Measurements from ENCODE around the gene TMEM79. TPM values are rescaled to one million over a fixed set of nuclear protein-coding genes. Genes with fewer than 3 reads are reported as not detected.
A peak's percentile ranks its signal among the peaks of the same experiment; 100 is the strongest.
"Not testable (repeated sequence)": the region's sequence is repeated elsewhere in the genome, so short reads cannot be mapped to it uniquely, and the experiment has no call there.

Gene TMEM79
- total RNA-seq, 1 donor from 2014 or later = 7.1 TPM

- no peak for TF ChIP-seq CTCF (IDR thresholded peaks at IDR 0.05; ENCODE audit: insufficient read depth, low read length, severe bottlenecking)
- Histone ChIP-seq H3K27me3 (ENCODE audit: control insufficient read depth, insufficient read depth, low read length) (no peaks in the 10 kb centered on the region), H3K36me3 (ENCODE audit: control insufficient read depth, insufficient read depth, low read length) (peaks cover 19% of the 10 kb centered on the region), H3K4me3 (ENCODE audit: low read depth, low read length) (no peak overlapping the region)
- no peak for FAIRE-seq
- DNase-seq (ENCODE audit: low read depth) = peak; percentile 50
These were observed 26.8 kb downstream of the TMEM79 start for GRCh38 chr1:156310962-156311361.

GRCh38 chr1:156316909-156317308, 32.8 kb downstream of the TMEM79 start:
- no peaks in the 10 kb centered on the region for H3K27me3 ChIP-seq (ENCODE audit: control insufficient read depth, insufficient read depth, low read length)
- H3K36me3 ChIP-seq (ENCODE audit: control insufficient read depth, insufficient read depth, low read length) = peaks cover 34% of the 10 kb centered on the region
- H3K4me3 ChIP-seq (ENCODE audit: low read depth, low read length) = no peak overlapping the region
- DNase-seq (ENCODE audit: low read depth) = no peak
- no peak for FAIRE-seq
- no peak for TF ChIP-seq CTCF (IDR thresholded peaks at IDR 0.05; ENCODE audit: insufficient read depth, low read length, severe bottlenecking)

GRCh38 chr1:156319664-156320063, 35.5 kb downstream of the TMEM79 start:
- peak; percentile 27 for TF ChIP-seq CTCF (IDR thresholded peaks at IDR 0.05; ENCODE audit: insufficient read depth, low read length, severe bottlenecking)
- DNase-seq (ENCODE audit: low read depth) = peak; percentile 21
- FAIRE-seq = no peak
- Histone ChIP-seq H3K4me3 (ENCODE audit: low read depth, low read length) (no peak overlapping the region), H3K27me3 (ENCODE audit: control insufficient read depth, insufficient read depth, low read length) (no peaks in the 10 kb centered on the region), H3K36me3 (ENCODE audit: control insufficient read depth, insufficient read depth, low read length) (peaks cover 35% of the 10 kb centered on the region)

- DNase-seq (ENCODE audit: low read depth) (peak; percentile 26), FAIRE-seq (no peak)
- no peak for TF ChIP-seq CTCF (IDR thresholded peaks at IDR 0.05; ENCODE audit: insufficient read depth, low read length, severe bottlenecking)
- peaks cover 35% of the 10 kb centered on the region for H3K36me3 ChIP-seq (ENCODE audit: control insufficient read depth, insufficient read depth, low read length)
- no peak overlapping the region for H3K4me3 ChIP-seq (ENCODE audit: low read depth, low read length)
- H3K27me3 ChIP-seq (ENCODE audit: control insufficient read depth, insufficient read depth, low read length) = no peaks in the 10 kb centered on the region
These were observed 36.4 kb downstream of the TMEM79 start for GRCh38 chr1:156320560-156320959.

- H3K36me3 ChIP-seq (ENCODE audit: control insufficient read depth, insufficient read depth, low read length) = peaks cover 24% of the 10 kb centered on the region
- not testable (repeated sequence) for FAIRE-seq; H3K4me3 ChIP-seq (ENCODE audit: low read depth, low read length); H3K27me3 ChIP-seq (ENCODE audit: control insufficient read depth, insufficient read depth, low read length)
- peak; percentile 56 for DNase-seq (ENCODE audit: low read depth)
These were observed 39.1 kb downstream of the TMEM79 start for GRCh38 chr1:156323179-156323578.

GRCh38 chr1:156336242-156336641, 52.1 kb downstream of the TMEM79 start:
- FAIRE-seq = no peak
- TF ChIP-seq CTCF (IDR thresholded peaks at IDR 0.05; ENCODE audit: insufficient read depth, low read length, severe bottlenecking) = peak; percentile 17
- DNase-seq (ENCODE audit: low read depth) = peak; percentile 15
- Histone ChIP-seq H3K36me3 (ENCODE audit: control insufficient read depth, insufficient read depth, low read length) (peaks cover 11% of the 10 kb centered on the region), H3K27me3 (ENCODE audit: control insufficient read depth, insufficient read depth, low read length) (no peaks in the 10 kb centered on the region), H3K4me3 (ENCODE audit: low read depth, low read length) (no peak overlapping the region)
